HG03432 (cell line): ENCODE results near the gene TACR2.

Experiments
- ATAC-seq: cut with Tn5 transposase; IDR thresholded peaks from one replicate; pipeline ENCODE4 v1.9.1; 2021; ENCODE audit warnings: mild to moderate bottlenecking, moderate library complexity; ENCODE audit not compliant: unreplicated experiment

Gene TACR2

GRCh38 chr10:69377191-69377590 lies 39.5 kb downstream of the TACR2 start:
- no peak for ATAC-seq

GRCh38 chr10:69376662-69377061 lies 40.1 kb downstream of the TACR2 start:
- no peak for ATAC-seq

DNA sequence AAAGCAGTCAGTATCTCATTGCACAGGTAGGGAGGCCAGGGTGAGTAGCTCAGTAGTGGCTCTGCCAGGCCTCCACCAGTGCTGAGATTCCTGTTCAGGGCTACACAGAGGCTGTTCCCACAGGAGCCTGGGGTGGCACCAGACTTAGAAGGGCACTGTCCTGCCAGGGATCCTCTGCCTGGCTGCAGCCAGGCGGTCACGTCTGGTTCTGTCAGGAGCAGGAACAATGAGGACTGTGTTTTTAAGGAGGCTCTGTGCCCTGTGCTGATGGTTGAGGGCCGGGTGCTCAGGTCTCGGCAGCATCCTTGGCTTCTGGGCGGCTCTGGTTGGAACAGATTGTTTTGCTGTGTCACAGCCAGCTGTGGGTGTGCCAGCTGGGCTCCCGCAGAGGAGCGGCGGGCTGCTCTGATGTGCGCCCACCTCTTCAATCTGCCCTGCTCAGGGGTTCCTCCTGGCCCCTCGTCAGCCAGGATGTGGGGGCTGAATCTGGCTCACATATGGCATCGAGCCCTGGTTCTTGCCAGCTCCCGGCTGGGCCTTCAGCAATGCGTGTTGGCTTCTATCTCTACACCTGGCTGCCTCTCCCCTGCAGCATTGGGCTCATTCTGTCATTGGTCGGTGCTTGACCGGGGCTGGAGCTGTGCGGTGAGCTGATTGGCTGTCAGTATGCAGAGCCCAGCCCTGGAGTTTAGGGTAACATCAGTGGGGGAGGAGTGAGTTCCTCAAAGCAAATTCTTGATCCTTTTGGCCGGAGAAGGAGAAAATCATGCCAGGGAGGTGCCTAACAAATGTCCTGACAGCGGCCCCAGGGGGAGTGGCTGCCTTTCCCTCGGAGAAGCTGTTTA lies 41.2 kb downstream of the TACR2 start:
- ATAC-seq = no peak

- no peak for ATAC-seq
These were observed 41.8 kb downstream of the TACR2 start for GRCh38 chr10:69374931-69375306.

GRCh38 chr10:69374242-69374641 lies 42.5 kb downstream of the TACR2 start:
- ATAC-seq = no peak

DNA sequence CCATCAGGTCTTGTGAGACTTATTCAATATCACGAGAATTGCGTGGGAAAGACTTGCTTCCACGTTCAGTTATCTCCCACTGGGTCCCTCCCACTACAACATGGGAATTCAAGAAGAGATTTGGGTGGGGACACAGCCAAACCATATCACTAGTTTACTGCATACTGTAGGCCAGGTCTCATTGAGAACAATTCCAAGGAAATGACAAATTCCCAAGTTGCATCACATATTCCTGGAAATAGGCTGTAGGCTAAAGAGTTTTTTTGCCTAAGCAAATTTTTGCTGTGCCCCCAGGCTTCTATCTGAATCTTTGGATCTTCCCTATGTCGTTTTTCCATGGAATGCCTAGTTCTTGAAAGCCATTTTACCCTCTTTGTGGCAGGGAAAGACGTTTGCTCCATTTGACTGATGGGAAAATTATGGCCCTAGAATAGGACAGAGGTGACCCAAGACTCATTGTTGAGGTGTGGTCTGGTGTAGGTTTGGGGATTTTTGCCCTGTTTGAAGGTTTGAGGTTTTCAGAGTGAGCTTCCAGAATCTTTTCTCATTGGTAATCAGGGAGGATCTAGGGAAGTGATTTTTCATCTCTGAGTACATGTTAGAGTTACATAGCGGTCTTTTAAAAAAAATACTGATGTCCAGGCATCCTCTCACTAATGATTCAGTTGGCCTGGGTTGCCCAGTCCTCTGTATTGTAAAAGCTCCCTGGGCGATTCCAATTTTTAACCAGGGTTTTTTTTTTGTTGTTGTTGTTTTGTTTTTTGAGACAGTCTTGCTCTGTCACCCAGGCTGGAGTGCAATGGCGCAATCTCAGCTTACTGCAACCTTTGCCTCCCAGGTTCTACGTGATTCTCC lies 44.4 kb downstream of the TACR2 start:
- no peak for ATAC-seq

- ATAC-seq = no peak
These were observed 49.2 kb downstream of the TACR2 start for GRCh38 chr10:69367469-69367868.

- ATAC-seq = no peak
These were observed 50.0 kb downstream of the TACR2 start for GRCh38 chr10:69366738-69367137.

DNA sequence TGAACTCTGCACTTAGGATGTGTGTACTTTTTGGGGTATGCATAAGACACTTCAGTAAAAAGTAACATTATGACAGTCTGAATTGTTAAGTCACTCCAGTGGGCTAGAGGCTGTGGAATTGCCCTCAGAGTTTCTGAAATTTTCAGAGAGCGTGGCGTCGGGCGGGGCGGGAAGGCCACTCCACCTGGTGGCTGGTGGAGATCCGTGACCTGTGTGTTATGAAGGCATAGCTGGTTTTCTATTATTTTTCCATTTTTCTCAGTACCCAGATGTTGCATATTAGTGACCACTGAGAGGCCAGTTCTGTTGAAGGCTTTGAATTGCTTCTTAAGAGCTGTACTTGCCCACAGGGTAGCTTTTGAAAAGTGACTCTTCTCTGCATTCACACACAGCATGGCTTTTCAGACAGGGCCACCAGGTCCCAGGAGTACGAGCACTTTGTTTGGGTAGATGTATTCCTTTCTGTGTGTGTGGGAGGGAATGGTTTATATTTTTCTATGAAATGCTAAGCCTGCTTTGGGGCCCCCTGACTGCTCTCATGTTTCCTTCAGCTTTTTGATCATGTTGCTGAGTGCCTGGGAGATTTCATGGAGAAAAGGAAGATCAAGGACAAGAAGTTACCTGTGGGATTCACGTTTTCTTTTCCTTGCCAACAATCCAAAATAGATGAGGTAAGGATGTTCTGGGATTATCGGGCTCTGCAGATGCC lies 52.3 kb downstream of the TACR2 start:
- ATAC-seq = no peak

DNA sequence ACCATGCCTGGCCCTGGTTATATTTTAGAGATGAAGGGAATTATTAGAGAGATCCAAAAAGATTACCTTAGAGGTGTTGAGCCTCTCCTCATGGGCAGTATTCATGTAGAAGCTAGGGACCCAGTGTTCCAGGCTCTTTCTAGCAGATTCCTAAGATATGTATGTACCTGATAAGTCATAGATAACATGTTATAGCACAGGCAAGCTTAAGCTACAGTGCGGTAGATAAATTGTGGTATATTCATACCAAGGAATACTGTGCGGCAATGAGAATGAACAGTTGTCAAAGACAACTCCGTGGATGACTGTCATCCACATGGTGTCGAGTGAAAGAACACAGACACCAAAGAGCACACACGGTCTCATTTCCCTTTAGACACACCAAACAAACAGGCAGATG lies 53.1 kb downstream of the TACR2 start:
- no peak for ATAC-seq

- ATAC-seq = no peak
These were observed 54.2 kb downstream of the TACR2 start for GRCh38 chr10:69362471-69362954.

DNA sequence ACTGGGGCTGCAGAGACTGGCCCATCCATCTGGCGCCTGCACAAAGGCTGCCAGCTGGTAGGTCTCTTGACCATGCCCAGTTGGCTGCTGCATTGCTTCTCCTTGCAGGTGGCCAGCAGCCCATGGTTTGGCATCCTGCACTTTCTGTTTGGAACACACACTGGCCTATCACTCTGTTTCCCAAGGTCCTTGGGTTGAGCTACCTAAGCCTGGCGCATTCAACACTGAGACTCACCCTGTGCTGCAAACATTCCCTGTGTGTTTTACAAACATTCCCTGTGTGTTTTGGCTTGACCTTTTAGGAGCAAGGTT lies 55.5 kb downstream of the TACR2 start:
- ATAC-seq = no peak

DNA sequence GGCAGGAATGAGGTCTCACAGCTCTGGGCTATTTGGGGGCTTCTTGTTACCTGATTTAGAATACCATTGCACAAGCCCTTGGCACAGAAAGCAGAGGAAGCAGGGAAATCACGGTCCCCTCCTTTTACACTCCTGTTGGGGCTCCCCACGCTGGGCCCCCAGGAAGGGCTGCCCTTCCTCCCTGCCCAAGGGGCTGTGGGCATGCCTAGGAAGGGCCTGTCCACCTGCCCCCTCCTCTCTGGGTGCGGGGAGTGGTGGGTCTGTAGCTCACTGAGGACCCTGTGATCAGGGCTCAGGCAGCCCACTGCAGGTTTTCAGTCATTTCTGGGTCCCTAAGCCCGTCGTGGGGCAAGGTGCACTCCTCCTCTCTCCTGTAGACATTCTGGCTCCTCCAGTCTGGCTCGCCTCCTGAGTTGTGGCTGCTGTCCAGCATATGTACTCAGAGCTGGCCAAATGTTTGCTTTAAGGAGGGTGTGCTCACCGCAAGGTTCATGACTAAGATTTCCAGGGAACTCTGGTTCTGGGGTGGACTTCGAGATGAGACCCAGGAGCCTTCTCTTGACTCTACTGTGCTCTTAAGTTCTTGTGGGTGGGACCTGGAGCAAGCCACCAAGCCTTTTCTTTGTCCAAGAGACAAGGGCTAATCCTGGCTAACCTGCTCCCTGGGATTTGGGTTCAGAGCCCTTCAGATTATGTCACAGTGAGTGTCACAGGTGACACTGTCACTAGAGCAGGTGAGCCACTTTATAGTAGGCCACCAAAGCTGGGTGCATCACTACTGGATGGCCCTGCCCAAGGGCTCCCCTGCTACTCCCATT lies 56.0 kb downstream of the TACR2 start:
- ATAC-seq = no peak

- ATAC-seq = no peak
These were observed 57.1 kb downstream of the TACR2 start for GRCh38 chr10:69359594-69359993.

DNA sequence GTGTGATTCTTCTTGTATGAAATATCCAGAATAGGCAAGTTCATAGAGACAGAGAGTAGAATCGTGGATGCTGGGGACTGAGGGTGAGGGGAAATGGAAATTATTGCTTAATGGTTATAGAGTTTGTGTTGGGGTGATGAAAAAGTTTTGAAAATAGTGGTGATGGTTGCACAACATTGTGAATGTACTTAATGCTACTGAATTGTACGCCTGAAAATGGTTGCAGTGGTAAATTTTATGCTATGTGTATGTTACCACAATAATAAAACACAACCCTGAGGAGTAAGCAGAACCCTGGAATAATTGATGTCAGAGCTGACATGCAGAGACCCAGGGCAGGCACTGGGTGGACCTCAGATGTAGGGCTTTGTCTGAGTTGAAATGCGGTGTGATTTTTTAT lies 57.6 kb downstream of the TACR2 start:
- ATAC-seq = no peak

- no peak for ATAC-seq
These were observed 58.4 kb downstream of the TACR2 start for GRCh38 chr10:69358148-69358795.

- no peak for ATAC-seq
These were observed 60.5 kb downstream of the TACR2 start for GRCh38 chr10:69356187-69356586.

DNA sequence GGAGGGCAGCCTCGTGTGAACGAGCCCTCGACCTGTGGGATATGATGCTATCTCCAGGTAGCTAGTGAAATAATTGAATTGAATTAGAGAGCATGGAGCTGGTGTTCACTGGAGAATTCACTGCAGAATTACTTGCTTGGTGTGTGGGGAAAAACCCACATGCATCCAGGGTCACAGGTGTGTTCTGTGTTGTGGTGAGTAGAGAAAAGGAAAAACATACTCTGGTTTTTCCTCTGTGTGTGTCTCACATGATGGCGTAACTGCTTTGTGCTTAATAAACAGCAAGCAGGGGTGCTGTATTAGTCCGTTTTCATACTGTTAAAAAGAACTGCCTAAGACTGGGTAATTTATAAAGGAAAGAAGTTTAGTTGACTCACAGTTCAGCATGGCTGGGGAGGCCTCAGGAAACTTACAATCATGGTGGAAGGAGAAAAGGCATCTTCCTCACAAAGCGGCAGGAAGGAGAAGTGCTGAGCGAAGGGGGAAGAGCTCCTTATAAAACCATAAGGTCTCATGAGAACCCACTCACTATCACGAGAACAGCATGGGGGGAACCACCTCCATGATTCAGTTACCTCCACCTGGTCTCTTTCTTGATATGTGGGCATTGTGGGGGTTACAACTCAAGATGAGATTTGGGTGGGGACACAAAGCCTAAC lies 62.6 kb downstream of the TACR2 start:
- no peak for ATAC-seq
